Keratinocyte (primary cell): ENCODE data around the gene GPAT3. TPM values are rescaled to one million over a fixed set of nuclear protein-coding genes. Genes with fewer than 3 reads are reported as not detected.

Experiments
- DNase-seq: peaks from one replicate; pipeline ENCODE4 v3.0.0-alpha.2; 2011; ENCODE audit warnings: low read depth, missing footprints, low spot score
- FAIRE-seq: peaks from 2 replicates; lab custom pipeline; 2011; peaks lifted over from hg19 to GRCh38; lab: Jason Lieb, UNC
- H2AFZ ChIP-seq: 2 replicates; pipeline ENCODE4 v1.6.0; 2012; ENCODE audit warnings: low read length, control low read depth, inconsistent platforms; ENCODE audit not compliant: control insufficient read depth
- H3K27ac ChIP-seq: 2 replicates; pipeline ENCODE4 v1.5.1; 2011; ENCODE audit warnings: low read length; ENCODE audit not compliant: control insufficient read depth, insufficient read depth
- H3K27me3 ChIP-seq: 3 replicates; pipeline ENCODE4 v1.6.0; 2011; ENCODE audit warnings: low read length; ENCODE audit not compliant: control insufficient read depth, insufficient read depth; ENCODE audit errors: extremely low read depth
- H3K36me3 ChIP-seq, 2 experiments: 2 replicates in 1 of 2; 3 replicates in 1 of 2; pipeline ENCODE4 v1.5.1; 2011; ENCODE audit warnings: low read length in 2 of 2, mild to moderate bottlenecking in 1 of 2; ENCODE audit not compliant: control insufficient read depth in 2 of 2, insufficient read depth in 2 of 2; ENCODE audit errors: extremely low read depth in 1 of 2
- H3K4me1 ChIP-seq: 3 replicates; pipeline ENCODE4 v1.5.1; 2011; ENCODE audit warnings: low read length; ENCODE audit not compliant: control insufficient read depth, insufficient read depth; ENCODE audit errors: extremely low read depth
- H3K4me2 ChIP-seq: 3 replicates; pipeline ENCODE4 v1.6.0; 2011; ENCODE audit warnings: low read depth, low read length; ENCODE audit not compliant: control insufficient read depth, insufficient read depth; ENCODE audit errors: extremely low read depth
- H3K4me3 ChIP-seq, 3 experiments: fragments of 200-600 bp in 1 of 3; sonication (generic) in 1 of 3; 2 replicates in 2 of 3; 3 replicates in 1 of 3; pipeline ENCODE4 v1.5.1; 2011 to 2016; ENCODE audit warnings: low read length in 3 of 3, mild to moderate bottlenecking in 3 of 3, control low read depth in 2 of 3, inconsistent platforms in 1 of 3, low read depth in 1 of 3, mixed read lengths in 1 of 3, mixed run types in 1 of 3, moderate library complexity in 1 of 3; ENCODE audit not compliant: control insufficient read depth in 2 of 3, insufficient read depth in 2 of 3; ENCODE audit errors: extremely low read depth in 1 of 3
- H3K79me2 ChIP-seq: 2 replicates; pipeline ENCODE4 v1.6.0; 2012; ENCODE audit warnings: low read length; ENCODE audit not compliant: control insufficient read depth, insufficient read depth
- H3K9ac ChIP-seq: 3 replicates; pipeline ENCODE4 v1.6.0; 2011; ENCODE audit warnings: low read length; ENCODE audit not compliant: control insufficient read depth, insufficient read depth; ENCODE audit errors: extremely low read depth
- H3K9me1 ChIP-seq: 3 replicates; pipeline ENCODE4 v1.6.0; 2011; ENCODE audit warnings: low read length; ENCODE audit not compliant: control insufficient read depth, insufficient read depth; ENCODE audit errors: extremely low read depth
- H3K9me3 ChIP-seq: 2 replicates; pipeline ENCODE4 v1.5.1; 2012; ENCODE audit warnings: low read depth, low read length; ENCODE audit not compliant: control insufficient read depth
- H4K20me1 ChIP-seq: 3 replicates; pipeline ENCODE4 v1.6.0; 2011; ENCODE audit warnings: low read length; ENCODE audit not compliant: control insufficient read depth, insufficient read depth; ENCODE audit errors: extremely low read depth
- CTCF ChIP-seq, 3 experiments: IDR thresholded peaks in 1 of 3; conservative IDR thresholded peaks in 1 of 3; optimal IDR thresholded peaks in 1 of 3; 2 replicates in 2 of 3; 3 replicates in 1 of 3; pipeline versions ENCODE3 to v1.5.1; 2011; ENCODE audit warnings: low read length in 3 of 3, mild to moderate bottlenecking in 3 of 3, moderate library complexity in 2 of 3, control low read depth in 1 of 3, inconsistent platforms in 1 of 3; ENCODE audit not compliant: insufficient read depth in 2 of 3; ENCODE audit errors: extremely low read depth in 1 of 3
- EZH2 ChIP-seq: IDR thresholded peaks from one replicate; pipeline ENCODE4 v1.6.1; 2012; ENCODE audit warnings: inconsistent platforms, mild to moderate bottlenecking, low read length, moderate library complexity
- dilution Hi-C: fragments of 300-500 bp; cut with MboI; formaldehyde crosslinking; loops from one replicate; pipeline ENCODE4 v1.7.0; 2020; ENCODE audit warnings: low sequenced_read_pairs; ENCODE audit not compliant: extremely low pct_ligation_motif_present
- polyA plus RNA-seq, 5 experiments: library from polyadenylated mRNA; depleted of rRNA in 3 of 5; stranded (reverse) in 3 of 5; stranded (forward) in 1 of 5; unstranded in 1 of 5; fragments of >200 nt; gene quantifications; 1 replicate in 1 of 5; 2 replicates in 3 of 5; 3 replicates in 1 of 5; pipeline versions ENCODE4 v1.2.1 to v1.2.3, GENCODE V29; 2011 to 2012; ENCODE audit warnings: missing spikeins in 2 of 5, low read depth in 1 of 5, low replicate concordance in 1 of 5

The GPAT3 gene
- polyA plus RNA-seq, 1 donor (not counting 4 experiments of a cell fraction or from before 2014, with no cell fraction given): 2.4 TPM

- no peak for DNase-seq
- no peaks in the 10 kb centered on the region for H3K36me3 ChIP-seq
- TF ChIP-seq EZH2: no peak
- no peak for TF ChIP-seq CTCF (optimal IDR thresholded peaks at IDR 0.05 in 1 of 3, IDR thresholded peaks at IDR 0.05 in 1 of 3, conservative IDR thresholded peaks at IDR 0.05 in 1 of 3; ENCODE audit: extremely low read depth in 1 of 3, insufficient read depth in 2 of 3, low read length in 3 of 3)
Measured at GRCh38 chr4:83606898-83607297, 71.0 kb downstream of the GPAT3 start.

GRCh38 chr4:83609365-83609764 is 73.5 kb downstream of the GPAT3 start:
- Histone ChIP-seq H2AFZ (no peak overlapping the region), H3K79me2 (no peaks in the 10 kb centered on the region), H3K4me3 (no peak overlapping the region), H3K27me3 (no peaks in the 10 kb centered on the region), H4K20me1 (no peaks in the 10 kb centered on the region), H3K4me2 (no peak overlapping the region), H3K27ac (no peak overlapping the region), H3K4me1 (no peaks in the 10 kb centered on the region), H3K9me1 (no peaks in the 10 kb centered on the region), H3K36me3 (no peaks in the 10 kb centered on the region), H3K9ac (no peak overlapping the region), H3K9me3 (no peaks in the 10 kb centered on the region)
- no peak for DNase-seq
- no peak for TF ChIP-seq CTCF (optimal IDR thresholded peaks at IDR 0.05 in 1 of 3, IDR thresholded peaks at IDR 0.05 in 1 of 3, conservative IDR thresholded peaks at IDR 0.05 in 1 of 3; ENCODE audit: extremely low read depth in 1 of 3, insufficient read depth in 2 of 3, low read length in 3 of 3)
- TF ChIP-seq EZH2: no peak
- no peak for FAIRE-seq
- dilution Hi-C loops: no loop called here

More at GRCh38 chr4:83606898-83607297, 71.0 kb downstream of the GPAT3 start:
- Histone ChIP-seq H3K4me2 (no peak overlapping the region), H3K27ac (no peak overlapping the region), H3K9ac (no peak overlapping the region), H3K9me3 (no peaks in the 10 kb centered on the region), H3K4me3 (no peak overlapping the region), H3K9me1 (no peaks in the 10 kb centered on the region), H3K4me1 (no peaks in the 10 kb centered on the region), H3K27me3 (no peaks in the 10 kb centered on the region), H4K20me1 (no peaks in the 10 kb centered on the region), H3K79me2 (no peaks in the 10 kb centered on the region), H2AFZ (no peak overlapping the region)
- dilution Hi-C loops: no loop called here
- no peak for FAIRE-seq
